Activated CD8-positive, alpha-beta memory T cell treated with anti-CD3 and anti-CD28 coated beads for 36 hours (primary cell): ENCODE measurements around the gene VPS45. TPM values are rescaled to one million over a fixed set of nuclear protein-coding genes. Genes with fewer than 3 reads are reported as not detected.
"Not testable (repeated sequence)": the region's sequence is repeated elsewhere in the genome, so short reads cannot be mapped to it uniquely, and the experiment has no call there.

Experiments
- CTCF ChIA-PET: fragments of 350-600 bp; sonication (Branson Sonifier 250); formaldehyde crosslinking; loops from one replicate; lab custom pipeline; 2021; ENCODE audit warnings: antibody characterized with exemption; lab: Charles Lee
- POLR2A ChIA-PET: fragments of 350-600 bp; sonication (Branson Sonifier 250); formaldehyde crosslinking; loops from one replicate; lab custom pipeline; 2021; ENCODE audit warnings: antibody characterized with exemption; lab: Charles Lee
- total RNA-seq, 2 experiments: library from RNA; stranded (reverse); gene quantifications; one replicate each; pipeline ENCODE4 v1.2.3, GENCODE V29; 2021

Gene VPS45
- total RNA-seq: 10 to 100 TPM; 25.7 to 27.0 TPM

- CTCF ChIA-PET: interaction anchor here (1.1 to 1.2 kb wide), 2 partner anchors 105 to 120 kb away, joined by 3 to 6 read pairs; no protein-coding TSS in a partner anchor
- POLR2A ChIA-PET: interaction anchor here (0.7 to 3.7 kb wide), 3 partner anchors 83 to 181 kb away, joined by 3 to 15 read pairs (median 4); partner anchors contain the start of gene PLEKHO1
These were observed at the start of gene VPS45 for GRCh38 chr1:150067184-150068108. Gene VPS45 (plus strand): TSS chr1:150067776. CDS start chr1:150067858, 82 bp downstream.

GRCh38 chr1:150018165-150018564 lies 49.4 kb upstream of the VPS45 start:
- ChIA-PET POLR2A (no interaction called here), CTCF (no interaction called here)

- POLR2A ChIA-PET: no interaction called here
- CTCF ChIA-PET: interaction anchor here (0.8 kb wide), 1 partner anchor 60 kb away, joined by 4 read pairs; no protein-coding TSS in a partner anchor
These were observed 46.9 kb upstream of the VPS45 start for GRCh38 chr1:150020711-150021110.

GRCh38 chr1:150021191-150021694 lies 46.3 kb upstream of the VPS45 start:
- ChIA-PET CTCF (interaction anchor here (0.8 kb wide), 1 partner anchor 61 kb away, joined by 4 read pairs; no protein-coding TSS in a partner anchor), POLR2A (no interaction called here)

- CTCF ChIA-PET: no interaction called here
- POLR2A ChIA-PET: no interaction called here
These were observed 45.2 kb upstream of the VPS45 start for GRCh38 chr1:150022357-150022756.

GRCh38 chr1:150024156-150024555 lies 43.4 kb upstream of the VPS45 start:
- CTCF ChIA-PET: no interaction called here
- POLR2A ChIA-PET: no interaction called here

GRCh38 chr1:150028322-150028721 lies 39.3 kb upstream of the VPS45 start:
- ChIA-PET CTCF (interaction anchor here (0.6 kb wide), 1 partner anchor 22 kb away, joined by 4 read pairs; no protein-coding TSS in a partner anchor), POLR2A (no interaction called here)

- POLR2A ChIA-PET: no interaction called here
- CTCF ChIA-PET: no interaction called here
These were observed 33.2 kb upstream of the VPS45 start for GRCh38 chr1:150034336-150034735.

- CTCF ChIA-PET: interaction anchor here (0.7 to 2.7 kb wide), 7 partner anchors 11 to 148 kb away, joined by 3 to 11 read pairs (median 3); no protein-coding TSS in a partner anchor
- POLR2A ChIA-PET: no interaction called here
These were observed 17.6 kb upstream of the VPS45 start for GRCh38 chr1:150049926-150050325.

- ChIA-PET CTCF (interaction anchor here (0.7 to 2.7 kb wide), 7 partner anchors 10 to 150 kb away, joined by 3 to 11 read pairs (median 4); partner anchors contain the start of gene OTUD7B), POLR2A (no interaction called here)
These were observed 16.5 kb upstream of the VPS45 start for GRCh38 chr1:150051089-150051373.

GRCh38 chr1:150051905-150052412 lies 15.6 kb upstream of the VPS45 start:
- CTCF ChIA-PET: interaction anchor here (0.7 to 2.7 kb wide), 2 partner anchors 90 to 163 kb away, joined by 3 to 11 read pairs; no protein-coding TSS in a partner anchor
- POLR2A ChIA-PET: not testable (repeated sequence)

GRCh38 chr1:150053926-150054325 lies 13.7 kb upstream of the VPS45 start:
- ChIA-PET POLR2A (no interaction called here), CTCF (interaction anchor here (1.0 kb wide), 1 partner anchor 92 kb away, joined by 4 read pairs; no protein-coding TSS in a partner anchor)

- POLR2A ChIA-PET, CTCF ChIA-PET: not testable (repeated sequence)
These were observed 12.1 kb upstream of the VPS45 start for GRCh38 chr1:150055507-150055906.

- ChIA-PET CTCF (no interaction called here), POLR2A (no interaction called here)
These were observed 11.2 kb upstream of the VPS45 start for GRCh38 chr1:150056407-150056806.

- CTCF ChIA-PET: interaction anchor here (1.2 kb wide), 1 partner anchor 9 kb away, joined by 5 read pairs; no protein-coding TSS in a partner anchor
- POLR2A ChIA-PET: no interaction called here
These were observed 7.3 kb upstream of the VPS45 start for GRCh38 chr1:150060260-150060659.

GRCh38 chr1:150061632-150062101 lies 5.9 kb upstream of the VPS45 start:
- CTCF ChIA-PET: no interaction called here
- POLR2A ChIA-PET: no interaction called here

GRCh38 chr1:150062113-150062512 lies 5.5 kb upstream of the VPS45 start:
- ChIA-PET CTCF (interaction anchor here (0.6 kb wide), 1 partner anchor 81 kb away, joined by 5 read pairs; no protein-coding TSS in a partner anchor), POLR2A (no interaction called here)

GRCh38 chr1:150065184-150065871 lies 2.2 kb upstream of the VPS45 start:
- CTCF ChIA-PET: interaction anchor here (1.2 to 2.1 kb wide), 2 partner anchors 101 to 122 kb away, joined by 3 to 5 read pairs; no protein-coding TSS in a partner anchor
- POLR2A ChIA-PET: interaction anchor here (3.7 kb wide), 1 partner anchor 179 kb away, joined by 15 read pairs; a partner anchor contains a TSS

GRCh38 chr1:150066328-150066727 lies 1.2 kb upstream of the VPS45 start:
- POLR2A ChIA-PET: interaction anchor here (0.5 to 3.7 kb wide), 2 partner anchors 98 to 180 kb away, joined by 3 to 15 read pairs; a partner anchor contains a TSS

More at GRCh38 chr1:150066328-150066727, 1.2 kb upstream of the VPS45 start:
- CTCF ChIA-PET: interaction anchor here (1.2 kb wide), 1 partner anchor 100 kb away, joined by 3 read pairs; no protein-coding TSS in a partner anchor
